HL-60 (cell line): Measurements from ENCODE around the gene TNFSF10.

Experiments
- DNase-seq, 2 experiments: peaks; one replicate each; pipeline ENCODE4 v3.0.0-alpha.2; 2010 to 2020; ENCODE audit warnings: low read depth in 1 of 2, low spot score in 1 of 2
- H3K27ac ChIP-seq: fragments of 250-450 bp; sonication (Bioruptor Pico); replicated peaks from 2 replicates; pipeline ENCODE4 v1.5.1; 2020; ENCODE audit warnings: mild to moderate bottlenecking, moderate library complexity
- H3K27me3 ChIP-seq: fragments of 250-450 bp; sonication (Bioruptor Pico); 2 replicates; pipeline ENCODE4 v1.5.1; 2021; ENCODE audit warnings: mild to moderate bottlenecking, moderate library complexity; ENCODE audit not compliant: insufficient read depth, poor library complexity, severe bottlenecking
- H3K4me3 ChIP-seq: replicated peaks from 2 replicates; pipeline ENCODE4 v1.5.1; 2011; ENCODE audit warnings: mild to moderate bottlenecking, control low read depth, low read length; ENCODE audit not compliant: insufficient read depth
- CTCF ChIP-seq: IDR thresholded peaks from one replicate; pipeline ENCODE4 v1.5.1; 2011; ENCODE audit warnings: low read length, control low read depth, inconsistent platforms; ENCODE audit not compliant: insufficient read depth
- POLR2AphosphoS5 ChIP-seq: IDR thresholded peaks from 2 replicates; pipeline ENCODE4 v1.6.1; 2012; ENCODE audit warnings: low read depth
- SPI1 ChIP-seq: IDR thresholded peaks from 2 replicates; pipeline ENCODE4 v1.6.1; 2012; ENCODE audit warnings: low read depth, mild to moderate bottlenecking, borderline replicate concordance

TNFSF10 gene

GRCh38 chr3:172456404-172456803 is 66.8 kb downstream of the TNFSF10 start:
- H3K4me3 ChIP-seq: no peak overlapping the region
- TF ChIP-seq SPI1 (no peak), POLR2AphosphoS5 (no peak), CTCF (no peak)
- H3K27me3 ChIP-seq: no peaks in the 10 kb centered on the region
- no peak overlapping the region for H3K27ac ChIP-seq
- DNase-seq: no peak
